A549 (cell line): Measurements from ENCODE around the gene SPTLC2. TPM values are rescaled to one million over a fixed set of nuclear protein-coding genes. Genes with fewer than 3 reads are reported as not detected.

Experiments
- ATAC-seq, 2 experiments: fragments of 200-7000 bp in 1 of 2; fragments of >200 bp in 1 of 2; cut with Nextera tagmentation in 1 of 2; cut with Tn5 transposase in 1 of 2; 3 replicates each; pipeline versions ENCODE4 v1.8.0 to v1.9.1; 2018 to 2020; ENCODE audit warnings: mild to moderate bottlenecking in 1 of 2, moderate library complexity in 1 of 2
- CTCF ChIA-PET: fragments of 300-600 bp; sonication (Branson Sonifier 250); formaldehyde crosslinking; extraction: SDS; loops from one replicate; lab custom pipeline; 2021; ENCODE audit warnings: antibody characterized with exemption, inconsistent platforms; lab: Yijun Ruan, JAX
- POLR2A ChIA-PET: fragments of 350-600 bp; formaldehyde crosslinking; extraction: SDS; loops from one replicate; lab custom pipeline; 2021; ENCODE audit warnings: antibody characterized with exemption, inconsistent platforms; lab: Yijun Ruan, JAX
- DNase-seq, 2 experiments: peaks; one replicate each; pipeline versions ENCODE4 v3.0.0 to v3.0.0-alpha.2; 2011 to 2016; ENCODE audit warnings: low read depth in 1 of 2, low spot score in 1 of 2
- FAIRE-seq: peaks from 2 replicates; lab custom pipeline; 2011; peaks lifted over from hg19 to GRCh38; lab: Jason Lieb, UNC
- H3K27ac ChIP-seq, 2 experiments: fragments of >200 bp; sonication (Bioruptor Twin); formaldehyde crosslinking; 3 replicates each; pipeline ENCODE4 v1.5.1; 2016 to 2017
- H3K4me1 ChIP-seq: fragments of >200 bp; sonication (Bioruptor Twin); formaldehyde crosslinking; 3 replicates; pipeline ENCODE4 v1.6.1; 2016
- H3K4me2 ChIP-seq: fragments of >200 bp; sonication (Bioruptor Twin); formaldehyde crosslinking; 3 replicates; pipeline ENCODE4 v1.6.1; 2016
- H3K4me3 ChIP-seq: fragments of >200 bp; sonication (Bioruptor Twin); formaldehyde crosslinking; 3 replicates; pipeline ENCODE4 v1.5.1; 2016
- H3K9me3 ChIP-seq: fragments of >200 bp; sonication (Bioruptor Twin); formaldehyde crosslinking; 3 replicates; pipeline ENCODE4 v1.6.1; 2016
- CBX8 ChIP-seq: fragments of 200-600 bp; sonication (generic); IDR thresholded peaks from 2 replicates; pipeline ENCODE4 v1.6.1; 2016
- EHMT2 ChIP-seq: fragments of 200-600 bp; sonication (generic); IDR thresholded peaks from 2 replicates; pipeline ENCODE4 v1.6.1; 2016; ENCODE audit warnings: antibody characterized with exemption, low read depth, mild to moderate bottlenecking, moderate library complexity
- ESRRA ChIP-seq: fragments of 150-350 bp; IDR thresholded peaks from 2 replicates; pipeline ENCODE4 v1.6.1; 2014; ENCODE audit warnings: mild to moderate bottlenecking, low read length, borderline replicate concordance
- GATA3 ChIP-seq: IDR thresholded peaks from 2 replicates; pipeline ENCODE4 v1.6.1; 2012; ENCODE audit warnings: borderline replicate concordance
- HDAC2 ChIP-seq: fragments of 200-600 bp; sonication (generic); IDR thresholded peaks from 2 replicates; pipeline ENCODE4 v1.6.1; 2016
- HOXB13 ChIP-seq: fragments of 250-450 bp; sonication (Bioruptor Pico); IDR thresholded peaks from 2 replicates; pipeline ENCODE4 v1.5.0; 2020; ENCODE audit warnings: low read depth, mild to moderate bottlenecking, moderate library complexity
- HOXB5 ChIP-seq: fragments of 250-450 bp; sonication (Bioruptor Pico); IDR thresholded peaks from 2 replicates; pipeline ENCODE4 v1.5.0; 2020; ENCODE audit warnings: mild to moderate bottlenecking, moderate library complexity
- JUN ChIP-seq, 2 experiments: fragments of >200 bp; sonication (Bioruptor Twin); formaldehyde crosslinking; IDR thresholded peaks; 2 replicates in 1 of 2; 3 replicates in 1 of 2; pipeline ENCODE4 v1.6.1; 2016 to 2017
- JUNB ChIP-seq: fragments of >200 bp; sonication (Bioruptor Twin); formaldehyde crosslinking; IDR thresholded peaks from 2 replicates; pipeline ENCODE4 v1.6.1; 2016
- KDM1A ChIP-seq: fragments of 200-600 bp; sonication (generic); IDR thresholded peaks from 2 replicates; pipeline ENCODE4 v1.6.1; 2016; ENCODE audit warnings: low read depth, mild to moderate bottlenecking
- KDM5A ChIP-seq: fragments of 200-600 bp; sonication (generic); IDR thresholded peaks from 2 replicates; pipeline ENCODE4 v1.6.1; 2016; ENCODE audit warnings: antibody characterized with exemption, mild to moderate bottlenecking
- MAX ChIP-seq: IDR thresholded peaks from 2 replicates; pipeline ENCODE4 v1.6.1; 2012
- MAZ ChIP-seq: fragments of 150-350 bp; IDR thresholded peaks from 2 replicates; pipeline ENCODE4 v1.6.1; 2014; ENCODE audit warnings: antibody characterized with exemption, low read depth, low read length, borderline replicate concordance
- NPAS2 ChIP-seq: fragments of 250-450 bp; sonication (Bioruptor Pico); IDR thresholded peaks from 2 replicates; pipeline ENCODE4 v1.8.0; 2022; ENCODE audit warnings: mild to moderate bottlenecking, moderate library complexity, borderline replicate concordance
- PBX3 ChIP-seq: IDR thresholded peaks from 2 replicates; pipeline ENCODE4 v1.6.1; 2012
- PHF8 ChIP-seq: fragments of 200-600 bp; sonication (generic); IDR thresholded peaks from 2 replicates; pipeline ENCODE4 v1.6.1; 2016; ENCODE audit warnings: low read depth, mild to moderate bottlenecking, antibody characterized with exemption, moderate library complexity, borderline replicate concordance
- POLR2A ChIP-seq: IDR thresholded peaks from 2 replicates; pipeline ENCODE4 v1.6.1; 2012; ENCODE audit warnings: mild to moderate bottlenecking, low read length
- REST ChIP-seq: fragments of 200-600 bp; sonication (generic); IDR thresholded peaks from 2 replicates; pipeline ENCODE4 v1.6.1; 2016; ENCODE audit warnings: antibody characterized with exemption, mild to moderate bottlenecking, moderate library complexity
- RFX5 ChIP-seq: fragments of 450-650 bp; IDR thresholded peaks from 2 replicates; pipeline ENCODE4 v1.7.1; 2014; ENCODE audit warnings: antibody characterized with exemption, mild to moderate bottlenecking, moderate library complexity
- TP53 ChIP-seq: fragments of 250-450 bp; sonication (Bioruptor Pico); IDR thresholded peaks from 2 replicates; pipeline ENCODE4 v1.5.0; 2021; ENCODE audit warnings: mild to moderate bottlenecking, moderate library complexity
- ZC3H11A ChIP-seq: fragments of 450-650 bp; IDR thresholded peaks from 2 replicates; pipeline ENCODE4 v1.6.1; 2014; ENCODE audit warnings: antibody characterized with exemption, mild to moderate bottlenecking
- WGBS: methylation state at CpG from one replicate; pipeline ENCODE4 v1.1.6; 2017; ENCODE audit errors: missing lambda C conversion rate; 5-methylcytosine and 5-hydroxymethylcytosine counted together
- polyA plus RNA-seq, 4 experiments: library from polyadenylated mRNA; depleted of rRNA in 3 of 4; stranded (reverse); fragments of >200 nt; fragmentation: RNase III in 1 of 4; extraction: RNeasy Plus Mini Kit Qiagen cat#74134 plus additional on column Dnase treatment in 1 of 4; gene quantifications; 2 replicates in 3 of 4; 3 replicates in 1 of 4; pipeline ENCODE4 v1.2.3, GENCODE V29; 2011 to 2017
- TF ChIP-seq, protein P1 (sequence below): fragments of 250-450 bp; sonication (Bioruptor Pico); IDR thresholded peaks from 2 replicates; pipeline ENCODE4 v1.5.0; 2021; ENCODE audit warnings: mild to moderate bottlenecking, moderate library complexity, borderline replicate concordance
- TF ChIP-seq, protein P2 (sequence below): fragments of 450-650 bp; IDR thresholded peaks from 2 replicates; pipeline ENCODE4 v1.6.1; 2014; ENCODE audit warnings: antibody characterized with exemption
- TF ChIP-seq, protein P3 (sequence below): fragments of >200 bp; sonication (Bioruptor Twin); formaldehyde crosslinking; IDR thresholded peaks from 2 replicates; pipeline ENCODE4 v1.6.1; 2016
- TF ChIP-seq, protein P4 (sequence below): fragments of 250-450 bp; sonication (Bioruptor Pico); IDR thresholded peaks from 2 replicates; pipeline ENCODE4 v1.5.0; 2020; ENCODE audit warnings: low read depth, mild to moderate bottlenecking, moderate library complexity

SPTLC2 gene
- polyA plus RNA-seq, 2 of the 4 experiments (the other 2 are of a cell fraction): 17.2 to 30.9 TPM

- ATAC-seq (no peak), FAIRE-seq (no peak), DNase-seq (no peak)
- ChIA-PET POLR2A (no interaction called here), CTCF (interaction anchor here (1.1 kb wide), 1 partner anchor 61 kb away, joined by 3 read pairs; no protein-coding TSS in a partner anchor)
- Histone ChIP-seq H3K4me1 (peaks cover 4% of the 10 kb centered on the region; the same call in 1 of the 3 replicates), H3K4me3 (no peak overlapping the region), H3K4me2 (no peak overlapping the region), H3K27ac (no peak overlapping the region), H3K9me3 (no peaks in the 10 kb centered on the region)
- 84% methylated on average over 5 of the region's 5 CpGs for WGBS
- TF ChIP-seq ZC3H11A: no peak
- TF ChIP-seq GATA3: no peak
- no peak for TF ChIP-seq NPAS2 (CRISPR knock-in tag)
- no peak for TF ChIP-seq HOXB5 (CRISPR knock-in tag)
- TF ChIP-seq JUN (IDR thresholded peaks at IDR 0.05): no peak
- TF ChIP-seq KDM5A: no peak
- TF ChIP-seq JUNB: no peak
- no peak for TF ChIP-seq EHMT2
- no peak for TF ChIP-seq HOXB13
Observed at GRCh38 chr14:77491056-77491455, 125.4 kb downstream of the SPTLC2 start.

DNA sequence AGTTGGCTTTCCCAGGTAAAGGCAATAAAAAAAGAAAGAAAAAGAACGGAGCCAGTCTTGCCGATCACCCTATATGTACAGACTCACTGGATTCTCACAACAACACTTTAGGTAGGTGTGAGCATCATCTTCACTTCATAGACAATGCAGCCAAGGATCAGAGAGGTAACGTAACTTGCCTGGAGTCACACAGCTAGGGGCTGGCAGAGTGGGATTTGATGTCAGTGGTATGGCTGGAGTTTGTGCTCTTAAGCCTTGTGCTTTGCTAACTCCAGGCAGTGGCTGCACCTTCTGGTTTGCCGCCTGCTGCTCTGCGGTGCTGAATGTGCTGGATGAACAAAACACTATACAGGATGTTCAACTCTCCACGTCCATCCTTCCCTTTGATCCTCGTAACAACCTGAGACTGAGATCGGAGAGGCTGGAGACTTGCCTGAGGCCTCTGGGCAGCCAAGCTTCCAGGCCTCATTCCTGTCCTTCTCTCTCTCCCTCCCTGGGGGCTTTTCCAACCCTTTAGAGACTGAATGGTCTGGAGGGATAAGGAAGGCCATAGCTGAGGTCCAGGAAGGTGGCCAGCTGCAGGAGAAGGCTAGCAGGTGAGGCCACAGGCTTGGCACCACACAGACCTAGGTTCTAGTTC lies 126.0 kb downstream of the SPTLC2 start:
- no peak for TF ChIP-seq EHMT2
- TF ChIP-seq, protein P1, sequence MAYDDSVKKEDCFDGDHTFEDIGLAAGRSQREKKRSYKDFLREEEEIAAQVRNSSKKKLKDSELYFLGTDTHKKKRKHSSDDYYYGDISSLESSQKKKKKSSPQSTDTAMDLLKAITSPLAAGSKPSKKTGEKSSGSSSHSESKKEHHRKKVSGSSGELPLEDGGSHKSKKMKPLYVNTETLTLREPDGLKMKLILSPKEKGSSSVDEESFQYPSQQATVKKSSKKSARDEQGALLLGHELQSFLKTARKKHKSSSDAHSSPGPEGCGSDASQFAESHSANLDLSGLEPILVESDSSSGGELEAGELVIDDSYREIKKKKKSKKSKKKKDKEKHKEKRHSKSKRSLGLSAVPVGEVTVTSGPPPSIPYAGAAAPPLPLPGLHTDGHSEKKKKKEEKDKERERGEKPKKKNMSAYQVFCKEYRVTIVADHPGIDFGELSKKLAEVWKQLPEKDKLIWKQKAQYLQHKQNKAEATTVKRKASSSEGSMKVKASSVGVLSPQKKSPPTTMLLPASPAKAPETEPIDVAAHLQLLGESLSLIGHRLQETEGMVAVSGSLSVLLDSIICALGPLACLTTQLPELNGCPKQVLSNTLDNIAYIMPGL (CRISPR knock-in tag): no peak
- TF ChIP-seq HDAC2: no peak
- TF ChIP-seq KDM1A: no peak
- no peak for ATAC-seq
- ChIA-PET CTCF (interaction anchor here (1.1 kb wide), 1 partner anchor 61 kb away, joined by 3 read pairs; no protein-coding TSS in a partner anchor), POLR2A (no interaction called here)
- H3K9me3 ChIP-seq: no peaks in the 10 kb centered on the region
- H3K4me3 ChIP-seq: no peak overlapping the region
- no peak overlapping the region for H3K27ac ChIP-seq
- peaks cover 4% of the 10 kb centered on the region; the same call in 1 of the 3 replicates for H3K4me1 ChIP-seq
- DNase-seq: no peak
- WGBS: 80% methylated on average over 8 of the region's 8 CpGs
- FAIRE-seq: no peak
- H3K4me2 ChIP-seq: no peak overlapping the region

DNA sequence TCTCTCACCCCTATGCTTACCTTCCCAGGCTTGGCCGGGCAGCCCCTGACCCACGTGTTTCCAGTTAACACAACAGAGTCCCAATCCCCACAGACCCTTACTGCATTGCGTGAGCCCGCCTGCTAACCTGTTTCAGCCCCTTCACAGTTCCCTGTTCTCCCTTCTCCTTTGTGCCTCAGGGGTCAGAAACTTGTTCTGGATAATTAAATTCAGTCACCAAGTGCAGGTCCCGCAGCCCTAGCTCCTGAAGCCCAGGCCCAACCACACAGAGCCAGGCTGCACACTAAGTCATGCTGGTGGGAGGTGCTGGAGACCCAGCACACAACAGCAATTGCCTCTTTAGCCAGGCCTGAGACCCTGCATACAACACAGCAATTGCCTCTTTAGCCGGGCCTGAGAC lies 127.4 kb downstream of the SPTLC2 start:
- no peak overlapping the region for H3K4me3 ChIP-seq
- no peak for FAIRE-seq
- no peak overlapping the region for H3K27ac ChIP-seq
- ATAC-seq: no peak
- peaks cover 4% of the 10 kb centered on the region; the same call in 1 of the 3 replicates for H3K4me1 ChIP-seq
- WGBS: 68% methylated on average over 6 of the region's 6 CpGs
- H3K9me3 ChIP-seq: no peaks in the 10 kb centered on the region
- H3K4me2 ChIP-seq: no peak overlapping the region
- CTCF ChIA-PET: interaction anchor here (0.7 to 1.6 kb wide), 5 partner anchors 9 to 64 kb away, joined by 3 to 5 read pairs (median 3); partner anchors contain the start of gene ISM2
- DNase-seq: no peak
- POLR2A ChIA-PET: no interaction called here
- TF ChIP-seq PHF8 (no peak), REST (no peak), PBX3 (no peak), POLR2A (no peak), ESRRA (no peak), TP53 (CRISPR knock-in tag) (no peak), RFX5 (no peak), HOXB5 (CRISPR knock-in tag) (no peak), EHMT2 (no peak), KDM5A (no peak), CBX8 (no peak), MAX (no peak), MAZ (no peak)
- TF ChIP-seq, protein P2, sequence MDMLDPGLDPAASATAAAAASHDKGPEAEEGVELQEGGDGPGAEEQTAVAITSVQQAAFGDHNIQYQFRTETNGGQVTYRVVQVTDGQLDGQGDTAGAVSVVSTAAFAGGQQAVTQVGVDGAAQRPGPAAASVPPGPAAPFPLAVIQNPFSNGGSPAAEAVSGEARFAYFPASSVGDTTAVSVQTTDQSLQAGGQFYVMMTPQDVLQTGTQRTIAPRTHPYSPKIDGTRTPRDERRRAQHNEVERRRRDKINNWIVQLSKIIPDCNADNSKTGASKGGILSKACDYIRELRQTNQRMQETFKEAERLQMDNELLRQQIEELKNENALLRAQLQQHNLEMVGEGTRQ: no peak
- TF ChIP-seq, protein P3, sequence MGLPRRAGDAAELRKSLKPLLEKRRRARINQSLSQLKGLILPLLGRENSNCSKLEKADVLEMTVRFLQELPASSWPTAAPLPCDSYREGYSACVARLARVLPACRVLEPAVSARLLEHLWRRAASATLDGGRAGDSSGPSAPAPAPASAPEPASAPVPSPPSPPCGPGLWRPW: no peak
- TF ChIP-seq, protein P4, sequence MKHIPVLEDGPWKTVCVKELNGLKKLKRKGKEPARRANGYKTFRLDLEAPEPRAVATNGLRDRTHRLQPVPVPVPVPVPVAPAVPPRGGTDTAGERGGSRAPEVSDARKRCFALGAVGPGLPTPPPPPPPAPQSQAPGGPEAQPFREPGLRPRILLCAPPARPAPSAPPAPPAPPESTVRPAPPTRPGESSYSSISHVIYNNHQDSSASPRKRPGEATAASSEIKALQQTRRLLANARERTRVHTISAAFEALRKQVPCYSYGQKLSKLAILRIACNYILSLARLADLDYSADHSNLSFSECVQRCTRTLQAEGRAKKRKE (CRISPR knock-in tag): no peak
